Fibroblast of lung (primary cell): ENCODE measurements around the gene PCDHGA11. TPM values are rescaled to one million over a fixed set of nuclear protein-coding genes. Genes with fewer than 3 reads are reported as not detected.
"Not testable (repeated sequence)": the region's sequence is repeated elsewhere in the genome, so short reads cannot be mapped to it uniquely, and the experiment has no call there.

Source experiments
- DNase-seq, 2 donors: peaks; one replicate each; pipeline versions ENCODE4 v3.0.0 to v3.0.0-alpha.2; 2010; ENCODE audit warnings: low read depth in 2 of 2
- H2AFZ ChIP-seq: 2 replicates; pipeline ENCODE4 v1.5.1; 2012; ENCODE audit warnings: low read length, control low read depth, inconsistent platforms
- H3K27ac ChIP-seq: 2 replicates; pipeline ENCODE4 v1.5.1; 2011; ENCODE audit warnings: low read length, control low read depth; ENCODE audit not compliant: insufficient read depth
- H3K27me3 ChIP-seq: 2 replicates; pipeline ENCODE4 v1.5.1; 2011; ENCODE audit warnings: mild to moderate bottlenecking, low read length; ENCODE audit not compliant: control insufficient read depth, insufficient read depth
- H3K36me3 ChIP-seq: 2 replicates; pipeline ENCODE4 v1.5.1; 2011; ENCODE audit warnings: low read length; ENCODE audit not compliant: control insufficient read depth, insufficient read depth
- H3K4me1 ChIP-seq: 2 replicates; pipeline ENCODE4 v1.5.1; 2011; ENCODE audit warnings: low read length; ENCODE audit not compliant: control insufficient read depth, insufficient read depth; ENCODE audit errors: extremely low read depth
- H3K4me2 ChIP-seq: 2 replicates; pipeline ENCODE4 v1.5.1; 2011; ENCODE audit warnings: low read length, control low read depth; ENCODE audit not compliant: insufficient read depth; ENCODE audit errors: extremely low read depth
- H3K4me3 ChIP-seq, 4 experiments: fragments of 200-600 bp in 1 of 4; sonication (generic) in 1 of 4; replicated peaks in 1 of 4; 2 replicates each; pipeline ENCODE4 v1.5.1; 2011 to 2016; ENCODE audit warnings: low read length in 4 of 4, low read depth in 3 of 4, mild to moderate bottlenecking in 3 of 4, control low read depth in 2 of 4, inconsistent platforms in 1 of 4, mixed read lengths in 1 of 4; ENCODE audit not compliant: insufficient read depth in 1 of 4; ENCODE audit errors: control extremely low read depth in 1 of 4
- H3K79me2 ChIP-seq: 2 replicates; pipeline ENCODE4 v1.5.1; 2012; ENCODE audit warnings: mild to moderate bottlenecking, low read length, inconsistent platforms; ENCODE audit not compliant: control insufficient read depth, insufficient read depth
- H3K9ac ChIP-seq: 2 replicates; pipeline ENCODE4 v1.5.1; 2011; ENCODE audit warnings: mild to moderate bottlenecking, low read length, control low read depth; ENCODE audit not compliant: insufficient read depth
- H3K9me3 ChIP-seq: 2 replicates; pipeline ENCODE4 v1.5.1; 2012; ENCODE audit warnings: low read depth, low read length; ENCODE audit not compliant: control insufficient read depth, insufficient read depth
- H4K20me1 ChIP-seq: 2 replicates; pipeline ENCODE4 v1.5.1; 2011; ENCODE audit warnings: low read length; ENCODE audit not compliant: control insufficient read depth, insufficient read depth; ENCODE audit errors: extremely low read depth
- CTCF ChIP-seq, 2 donors: IDR thresholded peaks in 1 of 2; conservative IDR thresholded peaks in 1 of 2; 1 replicate in 1 of 2; 2 replicates in 1 of 2; pipeline ENCODE4 v1.5.1; 2011 to 2012; ENCODE audit warnings: low read length in 2 of 2, control low read depth in 1 of 2, inconsistent platforms in 1 of 2, low read depth in 1 of 2, mild to moderate bottlenecking in 1 of 2
- EZH2 ChIP-seq: IDR thresholded peaks from 2 replicates; pipeline ENCODE4 v1.5.1; 2012; ENCODE audit warnings: low read length, control low read depth, mild to moderate bottlenecking; ENCODE audit errors: missing control alignments
- polyA plus RNA-seq, 2 donors: library from polyadenylated mRNA; depleted of rRNA in 1 of 2; stranded (reverse) in 1 of 2; unstranded in 1 of 2; fragments of >200 nt; gene quantifications; 2 replicates each; pipeline ENCODE4 v1.2.1, GENCODE V29; 2011 to 2012; ENCODE audit warnings: missing spikeins in 1 of 2
- total RNA-seq: library from RNA; depleted of rRNA; stranded (reverse); fragments of >200 nt; gene quantifications from 2 replicates; pipeline ENCODE4 v1.2.1, GENCODE V29; 2014

PCDHGA11 gene
- total and polyA plus RNA-seq, 2 donors (not counting 1 experiment from before 2014, with no cell fraction given) = 4.7 to 8.6 TPM

- not testable (repeated sequence) for H3K27me3 ChIP-seq, H3K9ac ChIP-seq, H3K79me2 ChIP-seq, H3K4me1 ChIP-seq, H3K9me3 ChIP-seq, H3K36me3 ChIP-seq, H2AFZ ChIP-seq, H4K20me1 ChIP-seq
- DNase-seq = peak; percentile 50 to 65
- Histone ChIP-seq H3K4me2 (peak within 1 kb of the TSS; percentile 23), H3K4me3 (peak within 1 kb of the TSS; percentile 22 to 56 (median 39)), H3K27ac (peak within 1 kb of the TSS; percentile 50)
- peak; percentile 54 to 60 for TF ChIP-seq CTCF (conservative IDR thresholded peaks at IDR 0.05 in 1 of 2, IDR thresholded peaks at IDR 0.05 in 1 of 2; ENCODE audit: low read depth in 1 of 2, low read length in 2 of 2)
Measured at GRCh38 chr5:141397756-141398551, 22.9 kb upstream of the PCDHGA11 start, which contains the start of gene PCDHGB5. Gene PCDHGB5, plus strand, starts transcription at chr5:141397947. Its CDS starts 181 bp downstream, at chr5:141398128.

GRCh38 chr5:141398608-141399007 is 22.2 kb upstream of the PCDHGA11 start:
- H3K4me2 ChIP-seq = peak overlapping the region; percentile 23
- H3K9me3 ChIP-seq = peaks cover 5% of the 10 kb centered on the region

More at GRCh38 chr5:141398608-141399007, 22.2 kb upstream of the PCDHGA11 start:
- no peak overlapping the region for H2AFZ ChIP-seq
- no peaks in the 10 kb centered on the region for H3K79me2 ChIP-seq
- H3K4me3 ChIP-seq = peak overlapping the region in 2 of 4 experiments; percentile 8 to 30
- no peak overlapping the region for H3K27ac ChIP-seq
- DNase-seq = no peak
- TF ChIP-seq CTCF (conservative IDR thresholded peaks at IDR 0.05 in 1 of 2, IDR thresholded peaks at IDR 0.05 in 1 of 2; ENCODE audit: low read depth in 1 of 2, low read length in 2 of 2) = no peak
- TF ChIP-seq EZH2 = no peak
- no peaks in the 10 kb centered on the region for H3K36me3 ChIP-seq
- H3K27me3 ChIP-seq = no peaks in the 10 kb centered on the region
- no peaks in the 10 kb centered on the region for H4K20me1 ChIP-seq
- H3K9ac ChIP-seq = no peak overlapping the region
- no peaks in the 10 kb centered on the region for H3K4me1 ChIP-seq
